Right lobe of liver (tissue), 6 donors: ENCODE data around the gene SMLR1. TPM values are rescaled to one million over a fixed set of nuclear protein-coding genes. Genes with fewer than 3 reads are reported as not detected.

Experiments
- ATAC-seq, 4 donors: fragments of 200-7000 bp; cut with Tn5 transposase; one replicate each; pipeline ENCODE4 v1.9.1; 2020; ENCODE audit warnings: mild to moderate bottlenecking in 4 of 4, moderate library complexity in 4 of 4
- DNase-seq, 3 donors: peaks; one replicate each; pipeline ENCODE4 v3.0.0-alpha.2; 2020
- H3K27ac ChIP-seq, 3 donors: fragments of 200-600 bp; one replicate each; pipeline ENCODE4 v1.8.0; 2022
- H3K27me3 ChIP-seq, 2 donors: fragments of 200-600 bp; one replicate each; pipeline ENCODE4 v1.8.0; 2022
- H3K36me3 ChIP-seq, 4 donors: fragments of 200-600 bp; sonication (generic) in 1 of 4; one replicate each; pipeline versions ENCODE4 v1.5.1 to v1.8.0; 2017 to 2022; ENCODE audit warnings: control low read depth in 1 of 4
- H3K4me1 ChIP-seq, 4 donors: fragments of 200-600 bp; sonication (generic) in 1 of 4; one replicate each; pipeline versions ENCODE4 v1.5.1 to v1.8.0; 2017 to 2022; ENCODE audit warnings: control low read depth in 1 of 4
- H3K4me3 ChIP-seq, 3 donors: fragments of 200-600 bp; one replicate each; pipeline ENCODE4 v1.8.0; 2022
- H3K9me3 ChIP-seq, 4 donors: fragments of 200-600 bp; sonication (generic) in 1 of 4; one replicate each; pipeline versions ENCODE4 v1.5.1 to v1.8.0; 2017 to 2022; ENCODE audit warnings: control low read depth in 1 of 4
- CTCF ChIP-seq, 4 donors: fragments of 200-600 bp in 3 of 4; fragments of 450-650 bp in 1 of 4; IDR thresholded peaks; one replicate each; pipeline versions ENCODE4 v1.5.1 to v1.8.0; 2016 to 2022; ENCODE audit warnings: antibody characterized with exemption in 4 of 4, mild to moderate bottlenecking in 2 of 4
- POLR2A ChIP-seq: fragments of 450-650 bp; IDR thresholded peaks from one replicate; pipeline ENCODE4 v1.6.1; 2017; ENCODE audit warnings: antibody characterized with exemption, mild to moderate bottlenecking
- WGBS: methylation state at CpG from one replicate; pipeline ENCODE4 v1.1.6; 2018; ENCODE audit warnings: low coverage, low lambda C conversion rate; ENCODE audit not compliant: insufficient coverage; ENCODE audit errors: missing lambda C conversion rate; 5-methylcytosine and 5-hydroxymethylcytosine counted together
- intact Hi-C, 2 donors: fragments of 100-400 bp; cut with DNase I; formaldehyde crosslinking; loops; one replicate each; pipeline versions ENCODE4 v1.11.2 to v1.14.1; 2022
- total RNA-seq, 6 experiments: library from RNA; depleted of rRNA in 2 of 6; stranded (reverse); fragments of >200 nt in 2 of 6; fragmentation: NEBNext Ultra II Directional in 3 of 6; extraction: Animal tissue kit (Norgen Biotek cat#: 25700) in 3 of 6; gene quantifications; one replicate each; pipeline versions ENCODE4 v1.1.0 to v1.2.4, GENCODE V29; 2016 to 2023
- donor health status: DM: no; HTN: yes; CAD: no.
- donor health status: DM: no; HTN: no; CAD: no.
- donor health status: DM: no; HTN: no; CAD: no.
- donor health status: DM: no; HTN: yes; CAD: no.
- donor health status: DM: no; HTN: yes; CAD: no.

SMLR1 gene
- total RNA-seq, 6 experiments from 2014 or later: 10.7 to 46.4 (median 20.1) TPM

GRCh38 chr6:130839379-130839778 is 12.2 kb downstream of the SMLR1 start:
- intact Hi-C loops: no loop called here
- 65% methylated on average over 2 of the region's 2 CpGs for WGBS

DNA sequence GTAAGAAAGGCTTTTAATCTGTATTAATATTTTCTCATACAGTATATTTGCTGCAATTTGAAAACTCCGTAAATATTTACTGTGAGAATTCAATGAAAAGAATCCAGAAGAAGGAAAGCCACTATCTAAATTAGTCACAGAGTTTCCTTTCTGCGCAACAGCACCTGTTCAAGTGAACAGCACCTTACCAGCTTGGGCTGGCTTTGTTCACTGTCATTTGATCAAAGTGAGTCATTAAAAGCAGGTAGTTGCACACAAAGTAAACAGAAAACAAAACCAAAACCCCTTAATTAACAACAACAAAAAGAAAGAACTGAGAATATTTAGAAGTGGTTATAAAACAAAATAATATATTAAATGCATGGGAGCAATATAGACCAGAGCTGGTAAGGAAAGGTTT is 12.8 kb downstream of the SMLR1 start:
- ATAC-seq (peak in 1 of 4 donors; percentile 66), DNase-seq (no peak)
- Histone ChIP-seq H3K27ac (peak overlapping the region in 1 of 3 donors; percentile 10), H3K27me3 (no peaks in the 10 kb centered on the region), H3K36me3 (peaks cover 0 to 45% (median 16%) of the 10 kb centered on the region in 4 donors), H3K4me1 (peaks cover 0 to 73% (median 13%) of the 10 kb centered on the region in 4 donors), H3K4me3 (no peak overlapping the region), H3K9me3 (no peaks in the 10 kb centered on the region)
- intact Hi-C loops: no loop called here
- TF ChIP-seq POLR2A (no peak), CTCF (IDR thresholded peaks at IDR 0.05) (no peak)
- WGBS: 76% methylated on average over 2 of the region's 2 CpGs

More at GRCh38 chr6:130839379-130839778, 12.2 kb downstream of the SMLR1 start:
- H3K4me3 ChIP-seq: no peak overlapping the region
- TF ChIP-seq POLR2A (no peak), CTCF (IDR thresholded peaks at IDR 0.05) (no peak)
- H3K9me3 ChIP-seq: no peaks in the 10 kb centered on the region
- H3K36me3 ChIP-seq: peaks cover 0 to 48% (median 16%) of the 10 kb centered on the region in 4 donors
- no peaks in the 10 kb centered on the region for H3K27me3 ChIP-seq
- ATAC-seq (no peak), DNase-seq (no peak)
- peak overlapping the region in 1 of 3 donors; percentile 26 for H3K27ac ChIP-seq
- peaks cover 0 to 77% (median 15%) of the 10 kb centered on the region in 4 donors for H3K4me1 ChIP-seq

DNA sequence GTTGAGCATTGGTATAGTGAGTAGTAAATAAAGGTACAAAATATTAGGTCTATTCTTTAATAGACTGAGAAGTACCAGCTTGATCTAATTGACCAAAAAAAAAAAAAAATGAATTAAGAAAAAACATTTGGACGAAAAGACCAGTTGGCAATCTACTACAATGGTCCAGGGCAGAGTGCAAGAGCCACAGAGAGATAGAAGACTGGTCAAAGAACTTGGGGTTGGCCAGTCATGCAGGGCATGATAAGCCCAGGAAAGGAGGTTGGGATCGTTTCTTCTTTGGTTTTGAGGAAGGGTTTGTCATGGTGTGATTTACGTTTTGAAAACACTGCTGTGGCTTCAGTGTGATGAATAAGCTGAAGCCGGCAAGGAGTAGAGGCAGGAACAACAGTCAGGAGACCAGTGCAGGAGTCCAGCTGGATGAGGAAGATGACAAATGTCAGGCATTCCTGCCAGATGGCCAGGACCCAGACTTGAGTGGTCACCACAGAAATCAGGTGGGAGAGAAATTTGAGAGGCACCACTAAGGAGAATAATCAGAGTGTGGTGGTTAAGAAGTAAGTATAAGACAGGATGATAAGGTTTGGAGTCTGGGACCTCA is 14.0 kb downstream of the SMLR1 start:
- ATAC-seq: peak; percentile 12 to 50 (median 44)
- intact Hi-C loops: no loop called here
- 17% methylated on average over 4 of the region's 4 CpGs for WGBS

GRCh38 chr6:130843575-130844320 is 16.5 kb downstream of the SMLR1 start:
- H3K27ac ChIP-seq: no peak overlapping the region
- 26% methylated on average over 3 of the region's 3 CpGs for WGBS
- TF ChIP-seq CTCF (IDR thresholded peaks at IDR 0.05): peak; percentile 39 to 61 (median 43)
- no peak for TF ChIP-seq POLR2A
- peaks cover 0 to 54% (median 3%) of the 10 kb centered on the region in 4 donors for H3K4me1 ChIP-seq
- peak; percentile 57 to 72 (median 70) for ATAC-seq
- no peak overlapping the region for H3K4me3 ChIP-seq
- intact Hi-C loops: no loop called here
- no peaks in the 10 kb centered on the region for H3K27me3 ChIP-seq
- peaks cover 0 to 14% (median 6%) of the 10 kb centered on the region in 4 donors for H3K36me3 ChIP-seq
- H3K9me3 ChIP-seq: no peaks in the 10 kb centered on the region
- DNase-seq: no peak

More for the DNA sequence above, 14.0 kb downstream of the SMLR1 start:
- Histone ChIP-seq H3K27ac (peak overlapping the region in 1 of 3 donors; percentile 10), H3K9me3 (no peaks in the 10 kb centered on the region), H3K4me1 (peaks cover 0 to 61% (median 9%) of the 10 kb centered on the region in 4 donors), H3K4me3 (no peak overlapping the region), H3K27me3 (no peaks in the 10 kb centered on the region), H3K36me3 (peaks cover 0 to 33% (median 8%) of the 10 kb centered on the region in 4 donors)
- TF ChIP-seq POLR2A (no peak), CTCF (IDR thresholded peaks at IDR 0.05) (no peak)
- DNase-seq: no peak
